NCI-H524 (cell line): Measurements from ENCODE around the gene ROBO2.

ENCODE experiments used
- DNase-seq, 2 experiments: peaks; one replicate each; lab custom pipeline; 2025; lab: John Stamatoyannopoulos, UW

ROBO2 gene

DNA sequence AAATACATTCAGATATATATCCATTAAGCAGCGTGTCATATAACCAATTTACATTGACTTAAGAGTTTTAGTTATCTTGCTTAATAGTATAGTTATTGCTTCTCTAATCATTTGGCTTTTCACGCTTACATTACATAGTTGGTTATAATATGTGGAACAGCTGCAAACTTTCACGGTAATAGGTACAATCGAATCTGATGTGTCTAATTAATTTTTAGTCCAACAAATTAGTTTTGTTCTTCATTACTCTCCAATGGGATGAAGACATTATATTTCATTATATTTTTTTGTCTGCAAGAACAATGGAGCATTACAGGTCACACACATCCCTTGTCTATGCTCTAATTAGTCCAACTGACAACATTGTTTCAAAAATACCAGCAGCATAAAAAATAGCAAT is 546.3 kb downstream of the ROBO2 start:
- DNase-seq, result no peak

DNA sequence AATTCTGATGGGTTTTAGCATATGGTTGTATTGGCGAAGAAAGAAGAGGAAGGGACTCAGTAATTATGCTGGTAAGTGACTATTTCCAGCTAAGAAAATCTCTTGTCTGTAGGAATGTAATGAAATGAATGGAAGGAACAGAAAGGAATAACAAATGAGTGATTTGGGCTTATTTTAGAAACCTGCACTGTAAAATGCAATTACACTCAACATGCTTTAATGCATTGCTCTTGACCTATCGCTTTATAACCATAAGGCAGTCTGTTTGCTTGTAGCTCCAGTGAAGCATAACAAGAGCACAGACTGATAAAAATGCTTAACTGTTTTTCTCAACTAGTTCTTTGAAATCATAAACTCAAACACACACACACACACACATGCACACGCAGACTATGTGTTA is 549.0 kb downstream of the ROBO2 start:
- no peak for DNase-seq

DNA sequence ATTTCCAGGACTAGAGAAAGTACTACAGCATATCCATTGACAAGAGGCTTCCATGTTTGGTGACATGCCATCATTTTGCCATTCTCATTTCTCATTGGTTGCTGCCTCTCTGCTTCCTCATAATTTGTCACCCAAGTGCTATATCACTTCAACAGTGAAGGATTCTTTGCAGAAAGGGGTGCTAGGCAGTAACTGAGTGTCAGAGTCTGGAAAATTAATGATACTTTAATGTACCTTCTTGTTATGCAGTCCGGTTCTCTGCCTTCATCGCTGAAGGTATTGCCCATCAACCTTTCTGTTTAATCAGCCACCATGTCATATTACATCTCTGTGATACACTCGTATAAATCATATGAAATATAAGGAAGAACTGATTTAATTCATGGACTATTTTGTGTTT is 550.3 kb downstream of the ROBO2 start:
- no peak for DNase-seq

DNA sequence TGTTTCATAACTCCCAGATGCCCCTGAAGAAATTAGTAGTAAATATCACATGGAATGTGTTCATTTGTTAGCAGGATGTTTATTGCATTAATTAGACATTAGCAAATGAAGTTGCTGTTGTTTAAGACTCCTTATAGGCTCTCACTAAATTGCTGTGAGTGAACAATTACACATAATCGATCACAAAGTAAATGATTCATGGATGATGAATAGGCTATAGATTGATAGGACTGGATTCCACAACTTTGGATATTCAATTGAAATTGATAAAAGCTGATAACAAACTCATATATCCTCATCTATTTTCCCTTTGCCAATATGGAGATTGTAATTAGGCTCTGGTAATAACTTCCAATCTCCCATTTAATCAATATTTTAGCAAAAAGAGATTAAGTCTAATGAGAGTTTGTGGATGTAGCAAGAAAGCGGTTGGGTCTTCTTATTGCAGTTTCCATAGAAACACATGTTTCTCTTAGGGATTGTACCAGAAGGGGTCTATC is 555.5 kb downstream of the ROBO2 start:
- no peak for DNase-seq

DNA sequence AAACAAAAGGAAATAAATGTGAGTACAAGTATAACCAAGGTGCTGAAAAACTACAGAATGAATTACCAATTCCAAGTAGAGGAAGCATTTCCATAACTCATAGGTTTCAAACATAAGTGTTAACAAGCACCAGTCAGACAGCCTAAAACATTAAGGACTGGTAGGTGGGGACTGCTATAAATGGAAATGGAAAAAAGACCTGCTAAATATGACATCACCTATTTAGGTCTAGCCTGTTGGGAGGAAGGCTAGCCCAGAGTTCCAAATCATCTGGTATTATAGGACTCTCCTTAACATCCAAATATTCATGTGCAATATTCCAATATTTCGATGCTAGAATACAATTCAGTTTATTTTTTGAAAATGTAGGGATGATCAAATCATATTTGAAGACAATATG is 560.0 kb downstream of the ROBO2 start:
- DNase-seq, result no peak

GRCh38 chr3:77601823-77602415 is 562.0 kb downstream of the ROBO2 start:
- no peak for DNase-seq

DNA sequence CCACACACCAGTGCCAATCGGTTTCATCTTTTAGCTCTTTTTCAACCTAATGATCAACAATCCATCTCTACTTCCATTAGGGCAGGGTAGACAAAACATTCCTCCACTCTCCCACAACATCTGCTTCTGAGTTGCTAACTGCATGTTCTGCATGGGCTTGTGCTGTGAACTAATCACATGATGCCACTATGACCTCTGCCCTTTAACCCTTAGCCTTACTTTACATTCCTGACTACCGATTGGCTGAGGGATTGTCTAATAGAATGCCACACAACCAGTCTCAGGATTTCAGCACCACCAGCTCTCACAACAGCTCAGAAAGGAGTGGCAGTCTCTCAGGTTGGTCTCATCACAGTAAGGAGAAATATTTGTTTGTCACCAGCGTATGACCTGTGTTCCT is 562.8 kb downstream of the ROBO2 start:
- no peak for DNase-seq

GRCh38 chr3:77605308-77605707 is 565.4 kb downstream of the ROBO2 start:
- no peak for DNase-seq

DNA sequence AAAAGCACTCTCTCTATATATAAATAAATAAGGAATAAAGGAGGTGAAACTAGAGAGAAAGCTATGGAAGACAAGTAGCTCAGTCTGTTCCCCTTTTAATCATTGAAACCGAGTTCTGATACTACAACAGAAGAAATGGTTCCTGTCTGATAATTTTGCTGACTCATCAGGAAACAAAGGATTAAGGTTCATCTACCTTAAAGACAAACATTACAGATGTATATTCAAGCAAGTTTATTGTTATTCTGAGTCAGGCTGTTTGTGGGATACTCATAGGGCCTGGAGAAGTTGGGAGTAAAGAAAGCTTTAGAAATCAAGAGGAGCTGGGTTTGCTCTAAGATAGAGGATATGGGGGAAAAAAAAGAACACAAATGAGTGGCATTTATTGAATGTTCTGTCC is 566.0 kb downstream of the ROBO2 start:
- no peak for DNase-seq

GRCh38 chr3:77606372-77606771 is 566.5 kb downstream of the ROBO2 start:
- DNase-seq, result no peak

- DNase-seq, result no peak
Observed at GRCh38 chr3:77618686-77619085, 578.8 kb downstream of the ROBO2 start.

DNA sequence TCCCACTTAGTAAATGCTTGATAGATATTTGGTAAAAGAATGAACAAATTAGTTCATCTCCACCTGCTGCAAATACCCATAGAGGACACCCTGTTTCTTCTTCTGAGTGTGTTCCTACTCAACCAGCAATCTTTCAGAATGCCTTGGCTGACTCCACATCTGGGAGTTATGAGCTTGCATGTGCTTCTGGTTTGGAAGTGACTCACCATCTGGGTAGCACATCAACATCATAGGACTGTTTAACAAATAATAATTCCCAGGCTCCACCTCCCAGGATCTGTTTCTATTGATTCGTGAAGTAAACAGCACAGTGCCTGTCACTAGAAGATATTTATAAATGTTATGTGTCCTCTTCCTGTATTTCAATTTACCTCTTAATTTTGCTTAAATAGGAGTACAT is 580.1 kb downstream of the ROBO2 start:
- no peak for DNase-seq

GRCh38 chr3:77623500-77623899 is 583.6 kb downstream of the ROBO2 start:
- DNase-seq, result no peak

DNA sequence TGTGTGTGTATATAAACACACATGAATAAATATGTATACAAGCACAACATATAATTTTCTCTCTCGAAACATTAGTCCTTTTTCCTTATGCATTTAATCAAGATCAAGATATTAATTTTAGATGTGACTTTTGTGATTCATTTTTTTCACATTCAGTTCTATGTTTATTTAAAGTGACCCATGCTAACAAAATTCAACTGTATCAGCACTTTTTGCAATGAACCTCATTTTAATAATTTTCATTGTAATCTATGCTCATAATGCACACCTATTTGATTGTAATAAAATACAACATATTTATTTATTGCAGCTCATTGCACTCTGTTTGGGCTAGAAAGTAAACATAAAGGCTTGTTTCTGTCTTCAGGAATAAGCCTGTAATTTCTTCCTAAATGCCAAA is 586.3 kb downstream of the ROBO2 start:
- no peak for DNase-seq

DNA sequence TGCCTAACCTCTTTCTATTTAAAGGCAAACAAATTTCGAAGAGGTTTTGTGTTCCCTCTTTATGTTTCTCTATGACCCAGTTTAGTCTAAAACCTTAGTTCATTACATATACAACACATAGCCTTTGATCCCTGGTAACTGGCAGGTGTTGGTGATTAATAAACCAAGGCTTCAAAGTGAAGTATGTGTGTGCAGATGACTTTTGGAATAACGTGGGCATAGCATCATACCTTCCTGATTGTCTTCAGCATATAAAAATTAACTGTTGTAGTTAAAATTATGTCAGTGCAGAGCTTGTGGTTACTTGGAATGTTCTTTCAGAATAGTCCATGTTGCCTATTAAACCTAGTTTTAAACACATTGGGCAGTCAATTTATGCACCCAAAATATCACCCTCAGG is 608.3 kb downstream of the ROBO2 start:
- DNase-seq, result no peak

- no peak for DNase-seq
Observed at GRCh38 chr3:77648664-77649063, 608.8 kb downstream of the ROBO2 start.

- DNase-seq, result no peak
Observed at GRCh38 chr3:77652624-77653023, 612.7 kb downstream of the ROBO2 start.

DNA sequence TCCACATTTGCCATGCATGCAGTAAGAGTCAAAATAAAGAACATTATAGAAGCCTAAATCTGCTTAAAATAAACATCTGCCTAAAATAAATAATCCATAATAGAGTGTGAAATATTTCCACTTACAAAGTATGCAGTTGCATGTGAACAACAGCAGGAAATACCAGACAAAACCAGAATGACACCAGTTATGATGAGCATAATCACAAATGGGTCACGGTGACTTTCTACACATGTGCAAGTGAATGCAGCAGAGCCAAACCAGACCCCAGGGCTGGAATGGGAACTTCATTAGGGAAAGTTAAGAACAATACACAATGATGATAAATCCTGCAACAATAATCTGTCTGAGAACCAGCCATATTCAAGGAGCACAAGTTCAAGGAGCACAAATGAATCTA is 615.5 kb downstream of the ROBO2 start:
- no peak for DNase-seq

GRCh38 chr3:77660718-77661117 is 620.8 kb downstream of the ROBO2 start:
- no peak for DNase-seq

GRCh38 chr3:77667901-77668300 is 628.0 kb downstream of the ROBO2 start:
- no peak for DNase-seq

DNA sequence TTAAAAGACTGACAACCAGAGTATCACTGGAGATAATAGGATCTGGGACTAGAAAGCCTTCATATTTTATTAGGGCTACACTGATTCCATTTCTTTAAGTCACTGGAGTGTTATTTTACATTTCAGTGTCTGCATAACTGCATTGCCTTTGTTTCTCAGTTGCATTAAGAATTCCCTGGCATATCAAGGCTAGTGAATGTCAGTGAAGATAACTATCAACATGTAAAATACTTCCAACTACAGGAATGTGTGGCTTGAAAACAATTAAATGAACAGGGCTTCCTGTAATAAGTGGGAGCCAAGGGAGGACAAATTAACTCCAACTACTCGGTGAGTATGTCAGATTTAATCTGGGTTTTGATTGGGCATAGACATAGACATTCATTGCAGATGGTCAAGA is 628.5 kb downstream of the ROBO2 start:
- DNase-seq, result no peak

- DNase-seq, result no peak
Observed at GRCh38 chr3:77672016-77672415, 632.1 kb downstream of the ROBO2 start.

GRCh38 chr3:77682162-77682561 is 642.3 kb downstream of the ROBO2 start:
- DNase-seq, result no peak

DNA sequence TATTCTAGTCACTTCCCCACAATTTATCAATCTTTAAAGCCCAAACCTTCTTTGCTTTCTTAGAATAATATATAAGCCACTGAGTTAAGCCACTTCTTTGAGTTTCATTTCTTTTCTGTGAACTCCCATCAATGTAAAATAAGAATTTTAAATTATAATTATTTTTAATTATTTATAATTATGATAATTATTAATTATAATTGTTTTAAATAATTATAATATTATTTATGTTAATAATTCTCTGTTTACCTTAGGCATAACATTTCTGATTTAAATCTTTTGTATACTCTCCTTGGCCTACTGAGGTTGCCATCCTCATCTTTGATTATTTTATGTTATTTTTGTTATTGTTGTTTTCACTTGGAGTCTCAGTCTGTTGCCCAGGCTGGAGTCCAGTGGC is 644.2 kb downstream of the ROBO2 start:
- no peak for DNase-seq

DNA sequence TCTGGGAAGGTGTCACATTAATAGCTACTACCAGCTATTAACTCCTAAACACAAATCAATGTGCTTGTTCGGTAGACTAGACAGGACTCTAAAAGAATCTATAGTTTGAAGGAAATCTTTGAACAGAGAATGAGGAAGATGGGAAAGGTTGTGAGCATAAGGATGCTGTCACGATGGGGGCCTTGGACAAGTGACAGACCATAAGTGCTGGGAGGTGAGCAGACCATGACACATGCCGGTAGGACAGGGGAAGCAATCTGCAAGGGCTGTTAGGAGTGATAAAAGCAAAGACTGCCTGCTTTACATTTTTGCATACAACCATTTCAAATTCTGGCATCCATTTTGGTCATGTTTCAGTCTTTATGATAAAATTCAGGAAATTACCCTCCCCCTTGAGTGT is 645.8 kb downstream of the ROBO2 start:
- no peak for DNase-seq
